ENCODE data around the gene CHPF2. TPM values are rescaled to one million over a fixed set of nuclear protein-coding genes. Genes with fewer than 3 reads are reported as not detected.

Gene CHPF2
- total and polyA plus RNA-seq, 2 of the 13 experiments (the other 11 are each of a cell fraction or from before 2014, with no cell fraction given) = 15.4 to 21.5 TPM

GRCh38 chr7:151207804-151208203 is 24.5 kb upstream of the CHPF2 start:
- no peak for DNase-seq (ENCODE audit: low spot score)
- no peak for FAIRE-seq
- in situ Hi-C loops (cut with HindIII; ENCODE audit: extremely low pct_ligation_motif_present, low pct_unique_long_range_greater_than_20kb) = no loop called here
- ChIA-PET CTCF (ENCODE audit: low intra/inter-chr PET ratio, low total read pairs) (no interaction called here), POLR2A (no interaction called here)
- Histone ChIP-seq H3K4me2 (ENCODE audit: low read depth, low read length) (no peak overlapping the region), H4K20me1 (ENCODE audit: insufficient read depth, low read length) (0 out of 2 replicates have a peak, but pooled peaks cover 3% of the 10 kb centered on the region), H3K36me3 (replicated peaks in 1 of 2; ENCODE audit: control insufficient read depth in 1 of 2, insufficient read depth in 2 of 2, low read length in 2 of 2) (0 out of 5 replicates have a peak, but pooled peaks cover 0 to under 1% of the 10 kb centered on the region in 2 experiments), H3K4me3 (replicated peaks in 1 of 3; ENCODE audit: insufficient read depth in 1 of 3, low read depth in 2 of 3, low read length in 3 of 3) (no peak overlapping the region), H3K9ac (ENCODE audit: insufficient read depth, low read depth, low read length) (no peak overlapping the region), H3K79me2 (ENCODE audit: insufficient read depth, low read length) (no peaks in the 10 kb centered on the region), H3K27ac (ENCODE audit: extremely low read length, insufficient read depth, low read length) (no peak overlapping the region), H3K9me3 (ENCODE audit: low read length) (no peaks in the 10 kb centered on the region), H3K27me3 (ENCODE audit: control insufficient read depth in 1 of 2, insufficient read depth in 2 of 2, low read length in 2 of 2) (peaks cover 4 to 54% of the 10 kb centered on the region in 2 experiments; a peak in 4 of 5 replicates), H2AFZ (ENCODE audit: low read length) (no peak overlapping the region), H3K4me1 (ENCODE audit: insufficient read depth, low read length) (no peaks in the 10 kb centered on the region)
- intact Hi-C loops (cut with micrococcal nuclease; ENCODE audit: unreplicated experiment) = no loop called here
- ATAC-seq = no peak
- TF ChIP-seq ZNF432 (CRISPR knock-in tag; IDR thresholded peaks at IDR 0.05; ENCODE audit: borderline replicate concordance) (no peak), SPEN (CRISPR knock-in tag; IDR thresholded peaks at IDR 0.05; ENCODE audit: low read depth) (no peak), CSRNP1 (CRISPR knock-in tag; IDR thresholded peaks at IDR 0.05) (no peak), ZNF746 (CRISPR knock-in tag; IDR thresholded peaks at IDR 0.05) (no peak), ZC3H4 (CRISPR knock-in tag; IDR thresholded peaks at IDR 0.05; ENCODE audit: borderline replicate concordance) (no peak), NONO (IDR thresholded peaks at IDR 0.05) (no peak), NONO (CRISPR knock-in tag; conservative IDR thresholded peaks at IDR 0.05) (no peak), ZNF770 (CRISPR knock-in tag; IDR thresholded peaks at IDR 0.05) (no peak)
- no CpG with 5 or more reads among the region's 12 CpGs for WGBS (ENCODE audit: low lambda C conversion rate)
- BruUV-seq (replicated peaks) = no TSS peak

Measured in HepG2 (cell line).